Measurements from ENCODE around the gene SH3BGR.
"Not testable (repeated sequence)": the region's sequence is repeated elsewhere in the genome, so short reads cannot be mapped to it uniquely, and the experiment has no call there.

The SH3BGR gene

GRCh38 chr21:39531840-39532239 lies 80.1 kb downstream of the SH3BGR start:
- Histone ChIP-seq H3K4me3 (ENCODE audit: low read length) (no peak overlapping the region), H3K27ac (ENCODE audit: low read depth, low read length) (no peak overlapping the region), H3K9ac (ENCODE audit: low read depth, low read length) (no peak overlapping the region), H3K36me3 (ENCODE audit: insufficient read depth, low read length) (no peaks in the 10 kb centered on the region), H3K27me3 (ENCODE audit: insufficient read depth, low read length) (no peaks in the 10 kb centered on the region), H3K9me3 (ENCODE audit: insufficient read depth, low read depth, low read length) (no peaks in the 10 kb centered on the region), H3K4me1 (ENCODE audit: insufficient read depth, low read length) (peaks cover 21% of the 10 kb centered on the region)
- WGBS = 92% methylated on average over 5 of the region's 5 CpGs

GRCh38 chr21:39533545-39534380 lies 82.0 kb downstream of the SH3BGR start:
- peaks cover 25% of the 10 kb centered on the region for H3K4me1 ChIP-seq (ENCODE audit: insufficient read depth, low read length)
- H3K36me3 ChIP-seq (ENCODE audit: insufficient read depth, low read length) = no peaks in the 10 kb centered on the region; the same call in 1 of the 2 replicates
- H3K9me3 ChIP-seq (ENCODE audit: insufficient read depth, low read depth, low read length) = 0 out of 2 replicates have a peak, but pooled peaks cover under 1% of the 10 kb centered on the region
- H3K9ac ChIP-seq (ENCODE audit: low read depth, low read length) = no peak overlapping the region
- H3K27me3 ChIP-seq (ENCODE audit: insufficient read depth, low read length) = no peaks in the 10 kb centered on the region
- H3K27ac ChIP-seq (ENCODE audit: low read depth, low read length) = no peak overlapping the region
- H3K4me3 ChIP-seq (ENCODE audit: low read length) = no peak overlapping the region
- WGBS = 94% methylated on average over 5 of the region's 6 CpGs

DNA sequence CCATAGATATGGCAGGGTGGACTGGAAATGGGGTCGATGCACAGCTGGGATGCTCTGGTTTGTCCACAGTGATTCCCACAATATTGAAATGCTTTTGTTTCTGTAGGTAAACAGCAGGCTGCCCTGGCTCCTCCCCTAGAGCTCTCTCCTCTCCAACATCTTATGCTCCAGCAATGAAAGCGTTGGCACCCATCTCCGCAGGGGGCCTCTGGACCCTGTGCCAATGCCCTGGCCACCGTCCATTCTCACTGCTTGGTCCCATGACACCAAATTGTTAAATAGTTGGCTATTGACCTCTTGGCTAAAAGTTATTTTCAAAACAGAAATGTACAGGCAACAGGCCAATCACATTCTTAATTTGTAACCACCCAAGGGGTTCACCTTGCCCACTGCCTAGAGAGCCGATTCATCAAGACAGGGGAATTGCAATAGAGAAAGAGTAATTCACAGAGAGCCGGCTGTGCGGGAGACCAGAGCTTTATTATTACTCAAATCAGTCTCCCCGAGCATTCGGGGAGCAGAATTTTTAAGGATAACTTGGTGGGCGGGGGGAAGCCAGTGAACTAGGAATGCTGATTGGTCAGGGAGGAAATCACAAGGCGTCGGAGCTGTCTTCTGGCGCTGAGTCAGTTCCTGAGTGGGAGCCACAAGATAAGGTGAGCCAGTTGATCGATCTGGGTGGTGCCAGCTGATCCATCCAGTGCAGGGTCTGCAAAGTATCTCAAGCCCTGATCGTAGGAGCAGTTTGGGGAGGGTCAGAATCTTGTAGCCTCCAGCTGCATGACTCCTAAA lies 84.1 kb downstream of the SH3BGR start:
- Histone ChIP-seq H3K36me3 (ENCODE audit: insufficient read depth, low read length) (peaks cover 3% of the 10 kb centered on the region; the same call in 1 of the 2 replicates), H3K27ac (ENCODE audit: low read depth, low read length) (no peak overlapping the region), H3K4me3 (ENCODE audit: low read length) (no peak overlapping the region), H3K4me1 (ENCODE audit: insufficient read depth, low read length) (peaks cover 26% of the 10 kb centered on the region), H3K9ac (ENCODE audit: low read depth, low read length) (no peak overlapping the region), H3K9me3 (ENCODE audit: insufficient read depth, low read depth, low read length) (peaks cover 21% of the 10 kb centered on the region), H3K27me3 (ENCODE audit: insufficient read depth, low read length) (no peaks in the 10 kb centered on the region)
- 82% methylated on average over 15 of the region's 15 CpGs for WGBS

DNA sequence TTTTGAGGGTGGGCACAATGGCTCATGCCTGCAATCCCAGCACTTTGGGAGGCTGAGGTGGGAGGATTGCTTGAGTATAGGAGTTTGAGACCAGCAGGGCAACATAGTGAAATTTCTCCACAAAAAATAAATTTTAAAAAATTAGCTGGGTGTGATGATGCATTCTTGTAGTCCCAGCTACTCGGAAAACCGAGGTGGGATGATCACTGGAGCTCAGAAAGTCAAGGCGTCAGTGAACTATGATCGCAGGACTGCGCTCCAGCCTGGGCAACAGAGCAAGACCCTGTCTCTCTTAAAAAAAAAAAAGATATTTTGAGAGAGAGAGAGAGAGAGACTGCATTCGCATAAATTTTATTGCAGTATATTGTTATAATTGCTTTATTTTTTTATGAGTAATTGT lies 85.1 kb downstream of the SH3BGR start:
- WGBS = 93% methylated on average over 5 of the region's 6 CpGs
- H3K4me1 ChIP-seq (ENCODE audit: insufficient read depth, low read length) = peaks cover 26% of the 10 kb centered on the region
- peaks cover 3% of the 10 kb centered on the region; the same call in 1 of the 2 replicates for H3K36me3 ChIP-seq (ENCODE audit: insufficient read depth, low read length)
- H3K9me3 ChIP-seq (ENCODE audit: insufficient read depth, low read depth, low read length) = peaks cover 28% of the 10 kb centered on the region
- no peaks in the 10 kb centered on the region for H3K27me3 ChIP-seq (ENCODE audit: insufficient read depth, low read length)
- H3K9ac ChIP-seq (ENCODE audit: low read depth, low read length) = peak overlapping the region; percentile 25; the same call in 1 of the 2 replicates
- H3K4me3 ChIP-seq (ENCODE audit: low read length) = no peak overlapping the region
- H3K27ac ChIP-seq (ENCODE audit: low read depth, low read length) = peak overlapping the region; percentile 82

DNA sequence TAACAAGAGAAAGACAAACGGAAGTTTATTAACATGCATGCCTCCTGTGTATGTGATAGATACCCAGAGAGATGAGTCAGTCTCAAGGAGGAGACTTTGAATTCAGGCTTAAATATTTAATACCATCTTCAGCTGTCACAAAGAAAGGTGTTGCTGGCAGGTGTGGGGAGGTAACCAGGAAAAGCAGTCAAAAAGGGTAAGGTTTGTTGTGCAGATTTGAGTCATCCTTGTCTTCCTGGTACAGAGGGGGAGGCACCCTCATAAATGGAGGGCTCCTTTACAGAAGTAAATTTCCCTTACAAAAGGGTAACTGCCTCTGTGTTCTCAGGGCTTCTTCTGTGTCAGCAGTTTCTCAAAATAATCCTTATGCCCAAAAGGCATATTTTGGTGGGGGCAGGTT lies 85.8 kb downstream of the SH3BGR start:
- H3K9ac ChIP-seq (ENCODE audit: low read depth, low read length) = peak overlapping the region; percentile 39
- no peak overlapping the region for H3K4me3 ChIP-seq (ENCODE audit: low read length)
- no peaks in the 10 kb centered on the region for H3K27me3 ChIP-seq (ENCODE audit: insufficient read depth, low read length)
- H3K4me1 ChIP-seq (ENCODE audit: insufficient read depth, low read length) = peaks cover 26% of the 10 kb centered on the region
- peaks cover 3% of the 10 kb centered on the region; the same call in 1 of the 2 replicates for H3K36me3 ChIP-seq (ENCODE audit: insufficient read depth, low read length)
- H3K27ac ChIP-seq (ENCODE audit: low read depth, low read length) = peak overlapping the region; percentile 82
- WGBS = 38% methylated on average over 1 of the region's 1 CpG
- H3K9me3 ChIP-seq (ENCODE audit: insufficient read depth, low read depth, low read length) = peaks cover 28% of the 10 kb centered on the region

DNA sequence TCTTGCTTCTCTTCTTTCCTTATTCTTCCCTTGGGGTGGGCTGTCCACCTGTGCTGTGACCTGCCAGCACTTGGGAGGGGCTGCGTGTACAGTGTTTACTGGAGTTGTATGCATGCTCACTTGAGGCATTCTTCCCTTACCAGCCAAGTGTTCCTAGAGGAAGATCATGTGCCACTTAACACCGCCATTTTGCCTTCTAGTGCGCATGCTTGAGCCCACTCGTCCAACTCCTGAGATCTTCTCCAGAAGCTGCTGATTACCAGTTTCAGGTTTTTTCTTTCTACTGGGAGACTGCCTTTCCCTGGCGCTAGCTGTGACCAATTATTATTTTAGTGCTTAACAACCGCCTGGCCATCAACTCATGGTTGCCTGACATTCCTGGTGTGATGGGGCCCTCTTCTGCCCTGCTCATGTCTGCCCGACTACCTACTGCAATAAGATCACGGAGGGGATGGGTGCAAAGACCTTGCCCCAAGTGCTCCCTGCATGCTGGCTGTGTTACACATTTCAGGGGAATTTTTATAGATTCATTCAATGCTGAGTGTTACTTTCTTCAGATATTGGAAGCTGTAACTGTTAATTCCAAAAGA lies 86.8 kb downstream of the SH3BGR start:
- peaks cover 26% of the 10 kb centered on the region for H3K4me1 ChIP-seq (ENCODE audit: insufficient read depth, low read length)
- H3K27me3 ChIP-seq (ENCODE audit: insufficient read depth, low read length) = no peaks in the 10 kb centered on the region
- H3K27ac ChIP-seq (ENCODE audit: low read depth, low read length) = peak overlapping the region; percentile 82
- 82% methylated on average over 8 of the region's 8 CpGs for WGBS
- H3K36me3 ChIP-seq (ENCODE audit: insufficient read depth, low read length) = peaks cover 3% of the 10 kb centered on the region; the same call in 1 of the 2 replicates
- no peak overlapping the region for H3K4me3 ChIP-seq (ENCODE audit: low read length)
- H3K9me3 ChIP-seq (ENCODE audit: insufficient read depth, low read depth, low read length) = peaks cover 28% of the 10 kb centered on the region
- 0 out of 2 replicates have a peak overlapping the region, but pooled peaks have one; percentile 39 for H3K9ac ChIP-seq (ENCODE audit: low read depth, low read length)

- 92% methylated on average over 4 of the region's 4 CpGs for WGBS
- H3K9ac ChIP-seq (ENCODE audit: low read depth, low read length); H3K27ac ChIP-seq (ENCODE audit: low read depth, low read length); H3K4me3 ChIP-seq (ENCODE audit: low read length); H3K36me3 ChIP-seq (ENCODE audit: insufficient read depth, low read length); H3K27me3 ChIP-seq (ENCODE audit: insufficient read depth, low read length): not testable (repeated sequence)
- Histone ChIP-seq H3K4me1 (ENCODE audit: insufficient read depth, low read length) (peaks cover 25% of the 10 kb centered on the region), H3K9me3 (ENCODE audit: insufficient read depth, low read depth, low read length) (peaks cover 28% of the 10 kb centered on the region)
Measured at GRCh38 chr21:39540367-39540766, 88.6 kb downstream of the SH3BGR start.

DNA sequence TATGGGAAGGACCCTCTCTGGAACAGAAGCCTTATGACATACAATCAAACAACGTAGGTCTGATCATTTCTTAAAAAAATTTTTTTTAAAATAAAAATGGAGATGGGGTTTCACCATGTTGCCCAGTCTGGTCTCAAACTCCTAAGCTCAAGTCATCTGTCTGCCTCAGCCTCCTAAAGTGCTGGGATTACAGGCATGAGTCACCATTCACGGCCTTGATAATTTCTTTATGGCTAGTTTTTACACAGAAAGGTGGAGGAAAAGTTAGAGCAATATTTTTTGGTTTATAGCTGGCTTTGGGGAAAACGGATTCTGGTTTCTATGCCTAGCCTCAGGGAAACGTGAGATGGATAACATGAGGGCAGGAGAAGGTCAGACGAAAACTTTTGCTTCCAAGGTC lies 91.0 kb downstream of the SH3BGR start:
- Histone ChIP-seq H3K4me3 (ENCODE audit: low read length) (no peak overlapping the region), H3K9me3 (ENCODE audit: insufficient read depth, low read depth, low read length) (peaks cover 38% of the 10 kb centered on the region), H3K27ac (ENCODE audit: low read depth, low read length) (no peak overlapping the region), H3K36me3 (ENCODE audit: insufficient read depth, low read length) (peaks cover 3% of the 10 kb centered on the region; the same call in 1 of the 2 replicates), H3K4me1 (ENCODE audit: insufficient read depth, low read length) (peaks cover 11% of the 10 kb centered on the region), H3K27me3 (ENCODE audit: insufficient read depth, low read length) (no peaks in the 10 kb centered on the region), H3K9ac (ENCODE audit: low read depth, low read length) (no peak overlapping the region)
- WGBS = 95% methylated on average over 4 of the region's 5 CpGs

DNA sequence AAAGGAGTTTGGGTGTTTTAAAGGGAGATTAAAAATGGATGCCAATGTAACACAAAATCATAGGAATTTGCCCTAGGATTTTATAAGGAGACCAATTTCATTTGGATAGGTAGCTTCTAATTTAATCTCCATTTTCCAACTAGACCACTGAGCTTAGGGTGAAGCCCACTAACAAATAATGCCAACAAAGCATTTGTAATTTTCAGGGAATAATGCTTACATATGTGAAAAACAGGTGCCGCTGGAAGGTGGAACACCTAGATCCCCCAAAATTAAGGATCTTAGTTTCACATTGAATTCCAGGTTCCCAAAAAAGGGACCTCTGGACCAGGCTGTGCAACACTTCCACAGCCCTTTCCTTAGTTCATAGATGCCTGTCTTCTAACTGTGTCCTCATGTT lies 94.8 kb downstream of the SH3BGR start:
- H3K9me3 ChIP-seq (ENCODE audit: insufficient read depth, low read depth, low read length) = peaks cover 16% of the 10 kb centered on the region
- no peaks in the 10 kb centered on the region for H3K27me3 ChIP-seq (ENCODE audit: insufficient read depth, low read length)
- H3K27ac ChIP-seq (ENCODE audit: low read depth, low read length) = no peak overlapping the region
- no peaks in the 10 kb centered on the region for H3K36me3 ChIP-seq (ENCODE audit: insufficient read depth, low read length)
- H3K4me1 ChIP-seq (ENCODE audit: insufficient read depth, low read length) = no peaks in the 10 kb centered on the region
- 100% methylated on average over 1 of the region's 1 CpG for WGBS
- H3K9ac ChIP-seq (ENCODE audit: low read depth, low read length) = no peak overlapping the region
- H3K4me3 ChIP-seq (ENCODE audit: low read length) = no peak overlapping the region

GRCh38 chr21:39552856-39553255 lies 101.1 kb downstream of the SH3BGR start:
- peaks cover 14% of the 10 kb centered on the region for H3K9me3 ChIP-seq (ENCODE audit: insufficient read depth, low read depth, low read length)
- H3K36me3 ChIP-seq (ENCODE audit: insufficient read depth, low read length) = 0 out of 2 replicates have a peak, but pooled peaks cover 3% of the 10 kb centered on the region
- H3K4me3 ChIP-seq (ENCODE audit: low read length) = no peak overlapping the region
- H3K27me3 ChIP-seq (ENCODE audit: insufficient read depth, low read length) = no peaks in the 10 kb centered on the region
- H3K27ac ChIP-seq (ENCODE audit: low read depth, low read length) = no peak overlapping the region
- no peak overlapping the region for H3K9ac ChIP-seq (ENCODE audit: low read depth, low read length)
- peaks cover 6% of the 10 kb centered on the region; the same call in 1 of the 2 replicates for H3K4me1 ChIP-seq (ENCODE audit: insufficient read depth, low read length)
- WGBS = 86% methylated on average over 1 of the region's 1 CpG

DNA sequence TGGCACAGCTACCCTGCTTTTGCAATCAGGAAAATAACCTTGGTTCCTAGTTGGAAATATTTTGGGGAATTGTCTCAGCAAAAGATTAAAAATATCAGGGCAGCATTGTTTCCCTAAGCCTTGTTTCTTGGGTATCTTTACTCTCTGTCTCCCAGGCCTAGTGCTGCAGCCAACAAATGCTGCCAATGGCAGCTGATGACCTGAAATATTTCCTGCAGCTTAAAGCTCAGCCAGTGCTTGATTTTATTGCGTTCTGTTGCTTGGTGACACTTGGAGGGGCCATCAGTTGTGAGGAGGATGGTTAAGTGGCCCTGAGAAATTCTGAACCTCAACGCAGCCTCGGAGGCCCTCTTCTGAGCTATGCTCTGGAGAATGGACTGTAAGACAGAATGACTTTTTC lies 101.6 kb downstream of the SH3BGR start:
- Histone ChIP-seq H3K27ac (ENCODE audit: low read depth, low read length) (no peak overlapping the region), H3K27me3 (ENCODE audit: insufficient read depth, low read length) (no peaks in the 10 kb centered on the region), H3K4me3 (ENCODE audit: low read length) (no peak overlapping the region), H3K4me1 (ENCODE audit: insufficient read depth, low read length) (peaks cover 6% of the 10 kb centered on the region; the same call in 1 of the 2 replicates), H3K36me3 (ENCODE audit: insufficient read depth, low read length) (0 out of 2 replicates have a peak, but pooled peaks cover 3% of the 10 kb centered on the region), H3K9ac (ENCODE audit: low read depth, low read length) (no peak overlapping the region), H3K9me3 (ENCODE audit: insufficient read depth, low read depth, low read length) (peaks cover 14% of the 10 kb centered on the region)
- WGBS = 61% methylated on average over 3 of the region's 3 CpGs
